Keratinocyte (primary cell): ENCODE measurements around the gene PNPLA8.

Source experiments
- EZH2 ChIP-seq: IDR thresholded peaks from one replicate; pipeline ENCODE4 v1.6.1; 2012; ENCODE audit warnings: inconsistent platforms, mild to moderate bottlenecking, low read length, moderate library complexity
- TF ChIP-seq, protein P1 (sequence below), 3 experiments: IDR thresholded peaks in 1 of 3; conservative IDR thresholded peaks in 1 of 3; optimal IDR thresholded peaks in 1 of 3; 2 replicates in 2 of 3; 3 replicates in 1 of 3; pipeline versions ENCODE3 to v1.5.1; 2011; ENCODE audit warnings: low read length in 3 of 3, mild to moderate bottlenecking in 3 of 3, moderate library complexity in 2 of 3, control low read depth in 1 of 3, inconsistent platforms in 1 of 3; ENCODE audit not compliant: insufficient read depth in 2 of 3; ENCODE audit errors: extremely low read depth in 1 of 3

DNA sequence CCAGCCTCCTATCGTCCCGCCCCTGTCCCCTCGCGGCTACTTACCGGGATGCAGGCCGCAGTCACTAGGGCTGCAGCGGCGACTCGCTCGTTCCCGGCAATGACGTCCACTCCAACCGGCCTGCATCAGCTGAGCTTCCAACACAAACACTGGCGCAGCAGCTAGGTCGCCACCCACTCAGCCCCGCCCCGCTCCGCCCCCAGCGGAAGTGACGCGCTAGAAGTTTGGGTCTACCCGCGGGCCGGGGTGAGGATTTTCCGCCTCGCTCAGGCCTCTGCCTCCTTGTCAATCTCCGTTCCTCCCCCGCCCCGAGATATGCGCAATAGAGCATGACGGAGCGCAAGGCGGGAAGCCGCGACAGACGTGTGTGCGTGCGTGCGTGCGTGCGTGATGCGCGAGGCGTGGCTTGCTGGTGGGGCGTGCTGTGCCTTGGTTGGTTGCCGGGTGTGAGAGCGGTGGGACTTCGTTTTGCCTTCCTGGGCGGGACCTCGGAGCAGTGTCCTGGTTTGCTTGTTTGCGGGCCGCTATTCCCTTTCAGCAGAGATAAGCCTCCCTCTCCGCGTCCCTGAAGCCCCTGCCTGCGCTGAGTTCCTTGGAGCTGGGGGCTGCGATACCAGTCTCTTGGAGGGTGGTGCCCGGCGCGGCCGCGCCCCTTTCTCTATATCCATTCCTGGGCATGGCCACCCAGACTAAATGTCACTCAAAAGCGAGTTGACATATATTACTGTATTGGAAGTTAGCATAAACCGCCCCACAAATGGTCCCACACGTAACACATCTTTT lies at the start of gene PNPLA8:
- TF ChIP-seq, protein P1, sequence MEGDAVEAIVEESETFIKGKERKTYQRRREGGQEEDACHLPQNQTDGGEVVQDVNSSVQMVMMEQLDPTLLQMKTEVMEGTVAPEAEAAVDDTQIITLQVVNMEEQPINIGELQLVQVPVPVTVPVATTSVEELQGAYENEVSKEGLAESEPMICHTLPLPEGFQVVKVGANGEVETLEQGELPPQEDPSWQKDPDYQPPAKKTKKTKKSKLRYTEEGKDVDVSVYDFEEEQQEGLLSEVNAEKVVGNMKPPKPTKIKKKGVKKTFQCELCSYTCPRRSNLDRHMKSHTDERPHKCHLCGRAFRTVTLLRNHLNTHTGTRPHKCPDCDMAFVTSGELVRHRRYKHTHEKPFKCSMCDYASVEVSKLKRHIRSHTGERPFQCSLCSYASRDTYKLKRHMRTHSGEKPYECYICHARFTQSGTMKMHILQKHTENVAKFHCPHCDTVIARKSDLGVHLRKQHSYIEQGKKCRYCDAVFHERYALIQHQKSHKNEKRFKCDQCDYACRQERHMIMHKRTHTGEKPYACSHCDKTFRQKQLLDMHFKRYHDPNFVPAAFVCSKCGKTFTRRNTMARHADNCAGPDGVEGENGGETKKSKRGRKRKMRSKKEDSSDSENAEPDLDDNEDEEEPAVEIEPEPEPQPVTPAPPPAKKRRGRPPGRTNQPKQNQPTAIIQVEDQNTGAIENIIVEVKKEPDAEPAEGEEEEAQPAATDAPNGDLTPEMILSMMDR (optimal IDR thresholded peaks at IDR 0.05 in 1 of 3, IDR thresholded peaks at IDR 0.05 in 1 of 3, conservative IDR thresholded peaks at IDR 0.05 in 1 of 3; ENCODE audit: extremely low read depth in 1 of 3, insufficient read depth in 2 of 3, low read length in 3 of 3): no peak
- no peak for TF ChIP-seq EZH2
